Small intestine (tissue), 7 donors: ENCODE results near the gene TFCP2L1. TPM values are rescaled to one million over a fixed set of nuclear protein-coding genes. Genes with fewer than 3 reads are reported as not detected.

Experiments
- DNase-seq, 2 donors: peaks; one replicate each; pipeline versions ENCODE4 v3.0.0 to v3.0.0-alpha.2; 2013
- FAIRE-seq: peaks from 2 replicates; lab custom pipeline; 2012; peaks lifted over from hg19 to GRCh38; lab: Jason Lieb, UNC
- H3K27ac ChIP-seq, 3 donors: one replicate each; pipeline ENCODE4 v1.5.1; 2013; ENCODE audit warnings: low read length in 2 of 3, mild to moderate bottlenecking in 2 of 3, control low read depth in 1 of 3, inconsistent platforms in 1 of 3, low read depth in 1 of 3, moderate library complexity in 1 of 3
- H3K27me3 ChIP-seq, 3 donors: one replicate each; pipeline ENCODE4 v1.6.1; 2013; ENCODE audit warnings: low read length in 3 of 3, inconsistent platforms in 1 of 3; ENCODE audit not compliant: control insufficient read depth in 3 of 3, insufficient read depth in 3 of 3
- H3K36me3 ChIP-seq, 3 donors: one replicate each; pipeline ENCODE4 v1.6.1; 2013; ENCODE audit warnings: low read length in 3 of 3, inconsistent platforms in 1 of 3, low read depth in 1 of 3, mild to moderate bottlenecking in 1 of 3, moderate library complexity in 1 of 3; ENCODE audit not compliant: control insufficient read depth in 3 of 3, insufficient read depth in 2 of 3
- H3K4me1 ChIP-seq, 3 donors: one replicate each; pipeline ENCODE4 v1.6.1; 2013; ENCODE audit warnings: low read length in 2 of 3, inconsistent platforms in 1 of 3, low read depth in 1 of 3, mild to moderate bottlenecking in 1 of 3, moderate library complexity in 1 of 3; ENCODE audit not compliant: control insufficient read depth in 3 of 3, insufficient read depth in 2 of 3
- H3K4me3 ChIP-seq, 3 donors: one replicate each; pipeline ENCODE4 v1.5.1; 2013; ENCODE audit warnings: low read length in 3 of 3, control low read depth in 1 of 3, inconsistent platforms in 1 of 3, low read depth in 1 of 3, mild to moderate bottlenecking in 1 of 3, moderate library complexity in 1 of 3
- H3K9me3 ChIP-seq, 2 donors: one replicate each; pipeline ENCODE4 v1.6.1; 2013; ENCODE audit warnings: low read depth in 1 of 2, low read length in 1 of 2; ENCODE audit not compliant: control insufficient read depth in 2 of 2, insufficient read depth in 1 of 2
- WGBS, 3 donors: extraction: QIAGEN DNeasy Blood & Tissue Kit; methylation state at CpG; one replicate each; pipeline ENCODE4 v1.1.7; 2013; 5-methylcytosine and 5-hydroxymethylcytosine counted together
- polyA plus RNA-seq, 4 donors: library from polyadenylated mRNA; stranded (reverse) in 3 of 4; unstranded in 1 of 4; fragments of 200-250 nt in 3 of 4; fragments of 120-200 nt in 1 of 4; gene quantifications; one replicate each; pipeline versions ENCODE4 v1.2.1 to v1.2.3, GENCODE V29; 2013
- donor health status: healthy with polysubstance abuse.
- donor health status: control.
- donor health status: control.
- donor health status: Bipolar disorder and iron deficiency.
- donor health status: healthy.

Gene TFCP2L1
- polyA plus RNA-seq, 4 donors = under 0.01 to 0.66 (median 0.37) TPM

GRCh38 chr2:121254748-121255147, 30.3 kb downstream of the TFCP2L1 start:
- 79 to 81% (median 80%) methylated on average over 4 of the region's 4 CpGs for WGBS, 3 donors
- Histone ChIP-seq H3K9me3 (no peaks in the 10 kb centered on the region), H3K4me3 (no peak overlapping the region), H3K4me1 (no peaks in the 10 kb centered on the region), H3K36me3 (no peaks in the 10 kb centered on the region), H3K27ac (no peak overlapping the region), H3K27me3 (no peaks in the 10 kb centered on the region)
- no peak for FAIRE-seq
- no peak for DNase-seq

DNA sequence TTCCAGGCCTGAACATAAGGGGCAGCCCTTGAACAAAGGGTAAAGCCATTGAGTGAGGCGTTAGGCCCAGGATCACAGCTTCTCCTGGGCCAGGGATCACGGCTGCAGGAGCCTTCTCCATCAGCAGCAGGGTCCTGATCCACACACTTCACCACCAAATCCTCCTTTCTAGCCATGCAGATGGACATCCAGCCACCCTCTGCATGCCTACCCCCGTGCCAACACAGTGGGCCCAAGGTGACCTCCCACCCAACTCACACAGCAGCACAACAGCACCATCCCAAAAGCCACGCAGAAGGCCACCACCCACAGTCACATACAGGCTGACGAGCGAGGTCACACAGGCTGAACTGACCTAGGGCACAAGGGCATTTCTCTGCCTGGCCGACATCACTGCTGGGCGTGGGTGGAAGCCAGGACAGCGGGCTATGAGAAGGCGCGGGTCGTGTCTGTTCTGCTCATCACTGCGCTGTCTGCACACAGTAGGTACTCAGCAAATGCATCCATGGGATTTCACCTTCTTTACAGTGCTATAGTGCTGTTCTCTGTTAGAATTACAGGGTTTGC, 31.2 kb downstream of the TFCP2L1 start:
- H3K4me1 ChIP-seq = no peaks in the 10 kb centered on the region
- no peaks in the 10 kb centered on the region for H3K9me3 ChIP-seq
- 92 to 95% (median 94%) methylated on average over 13 of the region's 13 CpGs for WGBS, 3 donors
- H3K27me3 ChIP-seq = no peaks in the 10 kb centered on the region
- no peak for DNase-seq
- FAIRE-seq = no peak
- H3K36me3 ChIP-seq = no peaks in the 10 kb centered on the region
- no peak overlapping the region for H3K4me3 ChIP-seq
- no peak overlapping the region for H3K27ac ChIP-seq

GRCh38 chr2:121253021-121253673, 31.9 kb downstream of the TFCP2L1 start:
- Histone ChIP-seq H3K9me3 (no peaks in the 10 kb centered on the region), H3K36me3 (no peaks in the 10 kb centered on the region), H3K4me1 (no peaks in the 10 kb centered on the region), H3K27ac (no peak overlapping the region), H3K4me3 (no peak overlapping the region), H3K27me3 (no peaks in the 10 kb centered on the region)
- FAIRE-seq = no peak
- no peak for DNase-seq
- 91 to 92% (median 91%) methylated on average over 12 of the region's 12 CpGs for WGBS, 3 donors

GRCh38 chr2:121251497-121251896, 33.5 kb downstream of the TFCP2L1 start:
- no peaks in the 10 kb centered on the region for H3K9me3 ChIP-seq
- FAIRE-seq (no peak), DNase-seq (no peak)
- no peak overlapping the region for H3K4me3 ChIP-seq
- H3K27me3 ChIP-seq = no peaks in the 10 kb centered on the region
- no peaks in the 10 kb centered on the region for H3K4me1 ChIP-seq
- H3K27ac ChIP-seq = no peak overlapping the region
- 83 to 100% (median 88%) methylated on average over 1 of the region's 1 CpG for WGBS, 3 donors
- H3K36me3 ChIP-seq = no peaks in the 10 kb centered on the region

DNA sequence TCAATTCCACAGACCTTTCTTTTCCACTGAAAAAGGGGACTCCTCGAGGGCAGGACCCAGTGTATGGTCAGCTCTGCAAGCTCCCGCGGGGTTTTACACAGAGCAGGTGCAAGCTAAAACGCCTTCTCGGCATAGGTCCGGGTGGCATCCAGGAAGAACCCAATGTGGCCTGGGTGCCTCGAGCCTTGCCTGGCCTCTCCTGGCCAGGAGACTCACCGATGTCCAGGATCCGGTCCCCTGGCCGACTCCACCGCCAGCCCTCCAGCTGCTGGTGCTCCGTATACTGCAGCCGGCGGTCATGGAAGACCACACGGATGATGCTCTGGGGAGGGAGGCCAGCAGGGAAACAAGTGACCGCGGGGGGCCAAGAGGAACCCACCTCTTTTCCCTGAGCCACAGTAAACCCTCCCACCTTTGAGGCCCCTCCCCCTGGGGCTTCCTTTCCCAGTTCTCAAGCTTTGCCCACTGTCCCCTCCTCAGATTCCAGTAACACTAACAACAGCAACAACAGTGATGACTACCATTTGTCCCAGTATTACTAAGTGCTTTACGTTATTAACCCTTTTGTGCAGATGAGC, 36.1 kb downstream of the TFCP2L1 start:
- Histone ChIP-seq H3K4me3 (no peak overlapping the region), H3K9me3 (no peaks in the 10 kb centered on the region), H3K36me3 (no peaks in the 10 kb centered on the region), H3K27me3 (no peaks in the 10 kb centered on the region), H3K4me1 (no peaks in the 10 kb centered on the region), H3K27ac (no peak overlapping the region)
- WGBS, 3 donors = 80 to 91% (median 86%) methylated on average over 16 to 18 of the region's 18 CpGs
- DNase-seq (no peak), FAIRE-seq (no peak)

GRCh38 chr2:121247971-121248370, 37.0 kb downstream of the TFCP2L1 start:
- DNase-seq (no peak), FAIRE-seq (no peak)
- Histone ChIP-seq H3K4me1 (no peaks in the 10 kb centered on the region), H3K27me3 (no peaks in the 10 kb centered on the region), H3K36me3 (no peaks in the 10 kb centered on the region), H3K9me3 (no peaks in the 10 kb centered on the region), H3K4me3 (no peak overlapping the region), H3K27ac (no peak overlapping the region)
- WGBS, 3 donors = 82 to 91% (median 90%) methylated on average over 5 of the region's 5 CpGs

DNA sequence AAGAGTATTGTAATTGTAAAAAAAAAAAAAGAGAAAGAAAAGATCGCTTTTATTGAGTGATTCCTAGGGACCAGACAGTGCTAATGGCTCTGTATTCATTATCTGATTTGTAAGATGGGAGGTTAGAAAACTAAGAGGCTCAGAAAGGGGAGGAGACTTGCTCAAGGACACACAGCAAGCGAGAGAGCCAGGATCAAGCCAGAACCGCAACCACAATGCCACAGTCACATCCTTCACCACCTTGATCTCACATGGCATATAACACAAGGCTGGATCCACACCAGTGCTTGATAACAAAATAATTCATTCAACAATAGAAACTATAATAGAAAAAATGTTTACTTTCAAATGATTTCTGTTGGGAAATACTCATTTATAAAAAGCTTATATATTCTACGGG, 37.5 kb downstream of the TFCP2L1 start:
- Histone ChIP-seq H3K4me1 (no peaks in the 10 kb centered on the region), H3K27ac (no peak overlapping the region), H3K27me3 (no peaks in the 10 kb centered on the region), H3K36me3 (no peaks in the 10 kb centered on the region), H3K9me3 (no peaks in the 10 kb centered on the region), H3K4me3 (no peak overlapping the region)
- FAIRE-seq (no peak), DNase-seq (no peak)
- WGBS, 3 donors = 80 to 88% (median 82%) methylated on average over 4 of the region's 4 CpGs

GRCh38 chr2:121246704-121247255, 38.2 kb downstream of the TFCP2L1 start:
- no peak overlapping the region for H3K4me3 ChIP-seq
- no peaks in the 10 kb centered on the region for H3K4me1 ChIP-seq
- 77 to 84% (median 78%) methylated on average over 13 to 15 of the region's 15 CpGs for WGBS, 3 donors
- FAIRE-seq (no peak), DNase-seq (no peak)
- H3K27me3 ChIP-seq = no peaks in the 10 kb centered on the region
- no peaks in the 10 kb centered on the region for H3K9me3 ChIP-seq
- H3K36me3 ChIP-seq = no peaks in the 10 kb centered on the region
- H3K27ac ChIP-seq = no peak overlapping the region
